HEK293T (cell line): ENCODE data around the gene OCA2.

ENCODE experiments used
- ARNT ChIP-seq: fragments of 450-650 bp; IDR thresholded peaks from 2 replicates; pipeline ENCODE4 v1.6.1; 2017; ENCODE audit warnings: mild to moderate bottlenecking
- BHLHE40 ChIP-seq: fragments of 450-650 bp; IDR thresholded peaks from 2 replicates; pipeline ENCODE4 v1.6.1; 2016; ENCODE audit warnings: mild to moderate bottlenecking, moderate library complexity, borderline replicate concordance
- ELF4 ChIP-seq: fragments of 450-650 bp; IDR thresholded peaks from 2 replicates; pipeline ENCODE4 v1.6.1; 2017; ENCODE audit warnings: antibody characterized with exemption
- FOXA1 ChIP-seq: fragments of 450-650 bp; IDR thresholded peaks from 2 replicates; pipeline ENCODE4 v1.6.1; 2016; ENCODE audit warnings: mild to moderate bottlenecking
- FOXK2 ChIP-seq: fragments of 450-650 bp; IDR thresholded peaks from 2 replicates; pipeline ENCODE4 v1.6.1; 2016; ENCODE audit warnings: mild to moderate bottlenecking
- FOXM1 ChIP-seq: fragments of 450-650 bp; IDR thresholded peaks from 2 replicates; pipeline ENCODE4 v1.6.1; 2017; ENCODE audit warnings: mild to moderate bottlenecking, borderline replicate concordance
- HDGF ChIP-seq: fragments of 450-650 bp; IDR thresholded peaks from 2 replicates; pipeline ENCODE4 v1.6.1; 2017; ENCODE audit warnings: antibody characterized with exemption, borderline replicate concordance
- NFRKB ChIP-seq: fragments of 450-650 bp; IDR thresholded peaks from 2 replicates; pipeline ENCODE4 v1.6.1; 2016; ENCODE audit warnings: mild to moderate bottlenecking, moderate library complexity
- SP1 ChIP-seq: fragments of 450-650 bp; IDR thresholded peaks from 2 replicates; pipeline ENCODE4 v1.6.1; 2017
- TARDBP ChIP-seq: fragments of 450-650 bp; IDR thresholded peaks from 2 replicates; pipeline ENCODE4 v1.6.1; 2016
- ZNF384 ChIP-seq: fragments of 450-650 bp; IDR thresholded peaks from 2 replicates; pipeline ENCODE4 v1.6.1; 2016
- TF ChIP-seq, protein P1 (sequence below): fragments of 450-650 bp; IDR thresholded peaks from 2 replicates; pipeline ENCODE4 v1.6.1; 2016

DNA sequence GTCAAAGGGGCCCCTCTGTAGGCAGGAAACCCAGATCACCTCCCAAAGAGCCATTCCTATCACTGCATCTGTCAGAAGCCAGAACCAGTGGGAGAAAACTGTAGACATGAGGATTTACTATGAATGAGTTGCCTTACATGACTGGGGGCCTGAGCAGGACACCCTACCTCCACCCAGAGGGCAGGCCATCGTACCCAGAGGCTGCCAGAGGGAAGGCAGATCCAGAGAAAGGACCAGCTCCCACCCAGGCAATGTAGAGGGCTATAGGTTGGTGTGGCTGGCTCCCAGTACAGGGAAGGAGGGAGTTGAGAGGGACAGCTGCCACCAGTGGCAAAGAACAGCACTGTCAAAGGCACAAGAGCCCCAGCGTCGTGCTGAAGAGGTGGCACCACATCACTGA is 233.2 kb downstream of the OCA2 start:
- no peak for TF ChIP-seq BHLHE40
- no peak for TF ChIP-seq FOXA1
- no peak for TF ChIP-seq FOXM1
- no peak for TF ChIP-seq TARDBP
- TF ChIP-seq SP1 = no peak
- TF ChIP-seq, protein P1, sequence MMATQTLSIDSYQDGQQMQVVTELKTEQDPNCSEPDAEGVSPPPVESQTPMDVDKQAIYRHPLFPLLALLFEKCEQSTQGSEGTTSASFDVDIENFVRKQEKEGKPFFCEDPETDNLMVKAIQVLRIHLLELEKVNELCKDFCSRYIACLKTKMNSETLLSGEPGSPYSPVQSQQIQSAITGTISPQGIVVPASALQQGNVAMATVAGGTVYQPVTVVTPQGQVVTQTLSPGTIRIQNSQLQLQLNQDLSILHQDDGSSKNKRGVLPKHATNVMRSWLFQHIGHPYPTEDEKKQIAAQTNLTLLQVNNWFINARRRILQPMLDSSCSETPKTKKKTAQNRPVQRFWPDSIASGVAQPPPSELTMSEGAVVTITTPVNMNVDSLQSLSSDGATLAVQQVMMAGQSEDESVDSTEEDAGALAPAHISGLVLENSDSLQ = no peak
- TF ChIP-seq ARNT = no peak
- no peak for TF ChIP-seq ZNF384
- no peak for TF ChIP-seq ELF4
- no peak for TF ChIP-seq HDGF
- TF ChIP-seq FOXK2 = no peak
- TF ChIP-seq NFRKB = no peak
